ENCODE measurements around the gene SERP1. TPM values are rescaled to one million over a fixed set of nuclear protein-coding genes. Genes with fewer than 3 reads are reported as not detected.

SERP1 gene
- total RNA-seq, 3 donors from 2014 or later: 231 to 327 (median 273) TPM

- DNase-seq (ENCODE audit: low spot score in 2 of 2): no peak
- Histone ChIP-seq H3K9me3 (no peaks in the 10 kb centered on the region), H3K27me3 (no peaks in the 10 kb centered on the region), H3K27ac (no peak overlapping the region), H3K4me3 (no peak overlapping the region), H3K4me1 (peaks cover 0 to 6% of the 10 kb centered on the region in 2 donors), H3K36me3 (no peaks in the 10 kb centered on the region)
- TF ChIP-seq POLR2A (IDR thresholded peaks at IDR 0.05): no peak
- no peak for TF ChIP-seq CTCF (IDR thresholded peaks at IDR 0.05)
- TF ChIP-seq POLR2AphosphoS5 (IDR thresholded peaks at IDR 0.05): no peak
- intact Hi-C loops (cut with DNase I; ENCODE audit: low total_unique reads): no loop called here
These were observed 5.3 kb downstream of the SERP1 start for GRCh38 chr3:150540991-150541390.

- H3K27ac ChIP-seq: no peak overlapping the region
- intact Hi-C loops (cut with DNase I; ENCODE audit: low total_unique reads): no loop called here
These were observed 6.0 kb downstream of the SERP1 start for GRCh38 chr3:150540297-150540696.

DNA sequence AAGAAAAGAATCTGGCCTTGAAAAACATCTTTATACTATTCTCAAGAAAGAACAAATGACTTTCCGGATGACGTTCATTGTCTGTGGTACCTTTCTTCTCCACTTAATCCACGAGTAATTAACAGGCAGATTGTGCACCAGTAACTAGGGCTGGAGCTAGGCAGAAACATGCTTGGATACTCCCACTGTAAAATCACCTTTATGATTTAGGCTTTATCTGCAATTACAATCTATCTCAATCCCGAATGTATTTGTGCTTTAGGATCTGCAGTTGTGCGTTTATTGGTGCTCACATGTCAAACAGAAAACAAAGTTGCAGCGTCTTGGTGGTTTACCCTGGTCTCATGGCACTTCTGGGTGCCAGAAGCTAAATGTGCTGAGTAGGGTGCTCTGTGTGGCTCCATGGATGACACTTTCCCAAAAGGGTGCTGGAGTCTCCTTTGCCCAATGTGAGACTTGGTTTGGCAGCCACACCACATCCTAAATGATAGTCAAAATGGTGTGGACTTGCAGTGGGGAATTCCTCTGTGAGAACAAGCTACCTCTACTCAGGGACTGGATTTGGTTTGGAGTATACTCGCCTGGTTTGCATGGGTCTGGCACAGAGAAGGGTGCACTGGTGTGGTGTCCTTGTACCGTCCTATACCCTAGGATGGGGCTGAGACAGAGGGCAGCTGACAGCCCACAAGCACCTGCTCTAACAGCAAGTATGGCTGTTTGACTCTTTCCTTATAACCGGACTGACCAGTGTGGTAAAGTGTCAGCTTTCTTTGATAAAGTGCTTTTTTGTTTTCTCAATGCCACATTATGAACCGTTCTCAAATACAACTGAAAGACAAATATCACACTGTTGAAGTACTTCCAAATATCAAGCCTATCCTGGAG, 7.7 kb downstream of the SERP1 start:
- H3K27me3 ChIP-seq: no peaks in the 10 kb centered on the region
- no peaks in the 10 kb centered on the region for H3K4me1 ChIP-seq
- no peaks in the 10 kb centered on the region for H3K36me3 ChIP-seq
- no peaks in the 10 kb centered on the region for H3K9me3 ChIP-seq
- intact Hi-C loops (cut with DNase I; ENCODE audit: low total_unique reads): no loop called here
- no peak overlapping the region for H3K4me3 ChIP-seq
- no peak for TF ChIP-seq POLR2AphosphoS5 (IDR thresholded peaks at IDR 0.05)
- no peak for TF ChIP-seq POLR2A (IDR thresholded peaks at IDR 0.05)
- TF ChIP-seq CTCF (IDR thresholded peaks at IDR 0.05): no peak
- DNase-seq (ENCODE audit: low spot score in 2 of 2): no peak
- H3K27ac ChIP-seq: peak overlapping the region; percentile 8 to 26

More at GRCh38 chr3:150540297-150540696, 6.0 kb downstream of the SERP1 start:
- TF ChIP-seq CTCF (IDR thresholded peaks at IDR 0.05): no peak
- no peak for TF ChIP-seq POLR2AphosphoS5 (IDR thresholded peaks at IDR 0.05)
- no peak for TF ChIP-seq POLR2A (IDR thresholded peaks at IDR 0.05)
- DNase-seq (ENCODE audit: low spot score in 2 of 2): no peak
- H3K9me3 ChIP-seq: no peaks in the 10 kb centered on the region
- no peaks in the 10 kb centered on the region for H3K27me3 ChIP-seq
- peaks cover 0 to 6% of the 10 kb centered on the region in 2 donors for H3K4me1 ChIP-seq
- no peaks in the 10 kb centered on the region for H3K36me3 ChIP-seq
- no peak overlapping the region for H3K4me3 ChIP-seq

DNA sequence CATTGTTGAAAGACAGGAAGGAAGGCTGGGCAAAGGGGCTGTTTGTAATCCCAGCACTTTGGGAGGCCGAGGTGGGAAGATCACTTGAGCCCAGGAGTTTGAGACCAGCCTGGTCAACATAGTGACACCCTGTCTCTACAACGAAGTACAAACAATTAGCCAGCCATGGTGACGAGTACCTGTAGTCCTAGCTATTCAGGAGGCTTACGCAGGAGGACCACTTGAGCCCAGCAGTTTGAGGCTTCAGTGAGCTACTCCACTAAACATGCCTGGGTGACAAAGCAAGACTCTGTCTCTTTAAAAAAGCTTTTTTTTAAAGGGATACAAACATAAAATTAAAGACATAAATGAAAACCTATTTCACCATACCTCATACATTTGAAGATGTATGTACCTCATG, 11.1 kb downstream of the SERP1 start:
- no peak for DNase-seq (ENCODE audit: low spot score in 2 of 2)
- Histone ChIP-seq H3K4me3 (no peak overlapping the region), H3K27ac (no peak overlapping the region), H3K4me1 (no peaks in the 10 kb centered on the region), H3K36me3 (no peaks in the 10 kb centered on the region), H3K27me3 (no peaks in the 10 kb centered on the region), H3K9me3 (no peaks in the 10 kb centered on the region)
- intact Hi-C loops (cut with DNase I; ENCODE audit: low total_unique reads): no loop called here
- no peak for TF ChIP-seq CTCF (IDR thresholded peaks at IDR 0.05)
- TF ChIP-seq POLR2A (IDR thresholded peaks at IDR 0.05): no peak
- no peak for TF ChIP-seq POLR2AphosphoS5 (IDR thresholded peaks at IDR 0.05)

- intact Hi-C loops (cut with DNase I; ENCODE audit: low total_unique reads): no loop called here
- Histone ChIP-seq H3K27ac (no peak overlapping the region), H3K36me3 (no peaks in the 10 kb centered on the region), H3K9me3 (no peaks in the 10 kb centered on the region), H3K4me3 (no peak overlapping the region), H3K27me3 (no peaks in the 10 kb centered on the region), H3K4me1 (no peaks in the 10 kb centered on the region)
- no peak for TF ChIP-seq POLR2AphosphoS5 (IDR thresholded peaks at IDR 0.05)
- no peak for TF ChIP-seq CTCF (IDR thresholded peaks at IDR 0.05)
- no peak for DNase-seq (ENCODE audit: low spot score in 2 of 2)
These were observed 14.5 kb downstream of the SERP1 start for GRCh38 chr3:150531775-150532174.

All from breast epithelium (tissue), 4 donors.